HepG2 (cell line): ENCODE data around the gene CD248. TPM values are rescaled to one million over a fixed set of nuclear protein-coding genes. Genes with fewer than 3 reads are reported as not detected.

Experiments
- ARNT ChIP-seq: fragments of 450-650 bp; IDR thresholded peaks from 2 replicates; pipeline ENCODE4 v1.6.1; 2017
- CENPT ChIP-seq: sonication (generic); formaldehyde crosslinking; IDR thresholded peaks from 2 replicates; pipeline ENCODE4 v1.8.0; 2022; ENCODE audit warnings: low read depth, mild to moderate bottlenecking, moderate library complexity, missing genetic modification reagents
- CHD2 ChIP-seq: IDR thresholded peaks from 2 replicates; pipeline ENCODE4 v1.6.1; 2011; ENCODE audit warnings: low read depth, low read length, improper control_type of control experiment
- EP300 ChIP-seq, 3 experiments: sonication (generic) in 1 of 3; formaldehyde crosslinking in 1 of 3; IDR thresholded peaks; 2 replicates each; pipeline versions ENCODE4 v1.5.1 to v1.6.1; 2011 to 2020; ENCODE audit warnings: low read depth in 2 of 3, low read length in 2 of 3, borderline replicate concordance in 1 of 3, improper control_type of control experiment in 1 of 3, mild to moderate bottlenecking in 1 of 3, missing genetic modification reagents in 1 of 3, moderate library complexity in 1 of 3
- PRPF4 ChIP-seq: fragments of 200-400 bp; formaldehyde crosslinking; IDR thresholded peaks from 2 replicates; pipeline ENCODE4 v1.6.1; 2016; ENCODE audit warnings: low read length, low read depth; ENCODE audit not compliant: poor library complexity, severe bottlenecking
- SP140L ChIP-seq: sonication (generic); formaldehyde crosslinking; IDR thresholded peaks from 2 replicates; pipeline ENCODE4 v1.4.0; 2020; ENCODE audit warnings: missing genetic modification reagents, borderline replicate concordance
- TBL1XR1 ChIP-seq: fragments of 150-350 bp; IDR thresholded peaks from 2 replicates; pipeline ENCODE4 v1.6.1; 2014; ENCODE audit warnings: borderline replicate concordance, low read length; ENCODE audit not compliant: partially characterized antibody
- ZBTB20 ChIP-seq: sonication (generic); formaldehyde crosslinking; IDR thresholded peaks from 2 replicates; pipeline ENCODE4 v1.8.1; 2023; ENCODE audit warnings: missing genetic modification reagents, low read depth, mild to moderate bottlenecking, borderline replicate concordance
- ZNF337 ChIP-seq: sonication (generic); formaldehyde crosslinking; IDR thresholded peaks from 2 replicates; pipeline ENCODE4 v1.5.1; 2020; ENCODE audit warnings: missing genetic modification reagents, low read depth, mild to moderate bottlenecking, borderline replicate concordance
- ZSCAN25 ChIP-seq: sonication (generic); formaldehyde crosslinking; IDR thresholded peaks from 2 replicates; pipeline ENCODE4 v1.8.0; 2022; ENCODE audit warnings: mild to moderate bottlenecking, missing genetic modification reagents
- polyA plus RNA-seq, 8 experiments: library from polyadenylated mRNA; depleted of rRNA in 3 of 8; stranded (reverse) in 7 of 8; unstranded in 1 of 8; fragments of >200 nt; fragmentation: Illumina TruSeq in 4 of 8; extraction: Trizol in 4 of 8; gene quantifications; 2 replicates each; pipeline versions ENCODE4 v1.2.1 to v1.2.3, GENCODE V29; 2011 to 2016; ENCODE audit warnings: low read depth in 4 of 8, missing spikeins in 1 of 8, mixed read lengths in 1 of 8; ENCODE audit not compliant: insufficient read depth in 1 of 8
- total RNA-seq, 5 experiments: library from RNA; depleted of rRNA; stranded (reverse); fragments of >200 nt; fragmentation: Illumina TruSeq; extraction: Trizol; gene quantifications; 2 replicates each; pipeline ENCODE4 v1.2.3, GENCODE V29; 2016; ENCODE audit warnings: low read depth in 1 of 5
- TF ChIP-seq, protein P1 (sequence below): IDR thresholded peaks from 2 replicates; pipeline ENCODE4 v1.6.1; 2016; ENCODE audit warnings: missing biosample characterization, missing genetic modification reagents, low read depth
- TF ChIP-seq, protein P2 (sequence below), 2 experiments: sonication (generic) in 1 of 2; formaldehyde crosslinking in 1 of 2; IDR thresholded peaks; 2 replicates each; pipeline versions ENCODE4 v1.4.0 to v1.6.1; 2018 to 2020; ENCODE audit warnings: missing genetic modification reagents in 2 of 2, borderline replicate concordance in 1 of 2, low read depth in 1 of 2, mild to moderate bottlenecking in 1 of 2, missing biosample characterization in 1 of 2
- TF ChIP-seq, protein P3 (sequence below): IDR thresholded peaks from 2 replicates; pipeline ENCODE4 v1.6.1; 2018; ENCODE audit warnings: missing genetic modification reagents
- TF ChIP-seq, protein P4 (sequence below): sonication (generic); formaldehyde crosslinking; IDR thresholded peaks from 2 replicates; pipeline ENCODE4 v1.5.0; 2020; ENCODE audit warnings: missing genetic modification reagents, mild to moderate bottlenecking, borderline replicate concordance
- TF ChIP-seq, protein P5 (sequence below): sonication (generic); formaldehyde crosslinking; IDR thresholded peaks from 2 replicates; pipeline ENCODE4 v1.4.0; 2020; ENCODE audit warnings: missing genetic modification reagents, mild to moderate bottlenecking, borderline replicate concordance
- TF ChIP-seq, protein P6 (sequence below): sonication (generic); formaldehyde crosslinking; IDR thresholded peaks from 2 replicates; pipeline ENCODE4 v1.4.0; 2020; ENCODE audit warnings: low read depth, mild to moderate bottlenecking, missing genetic modification reagents
- TF ChIP-seq, protein P7 (sequence below): sonication (generic); formaldehyde crosslinking; IDR thresholded peaks from 2 replicates; pipeline ENCODE4 v1.5.1; 2020; ENCODE audit warnings: missing genetic modification reagents, mild to moderate bottlenecking, borderline replicate concordance

CD248 gene
- total and polyA plus RNA-seq, 2 of the 13 experiments (the other 11 are each of a cell fraction or from before 2014, with no cell fraction given) = 0.25 to 0.35 TPM

DNA sequence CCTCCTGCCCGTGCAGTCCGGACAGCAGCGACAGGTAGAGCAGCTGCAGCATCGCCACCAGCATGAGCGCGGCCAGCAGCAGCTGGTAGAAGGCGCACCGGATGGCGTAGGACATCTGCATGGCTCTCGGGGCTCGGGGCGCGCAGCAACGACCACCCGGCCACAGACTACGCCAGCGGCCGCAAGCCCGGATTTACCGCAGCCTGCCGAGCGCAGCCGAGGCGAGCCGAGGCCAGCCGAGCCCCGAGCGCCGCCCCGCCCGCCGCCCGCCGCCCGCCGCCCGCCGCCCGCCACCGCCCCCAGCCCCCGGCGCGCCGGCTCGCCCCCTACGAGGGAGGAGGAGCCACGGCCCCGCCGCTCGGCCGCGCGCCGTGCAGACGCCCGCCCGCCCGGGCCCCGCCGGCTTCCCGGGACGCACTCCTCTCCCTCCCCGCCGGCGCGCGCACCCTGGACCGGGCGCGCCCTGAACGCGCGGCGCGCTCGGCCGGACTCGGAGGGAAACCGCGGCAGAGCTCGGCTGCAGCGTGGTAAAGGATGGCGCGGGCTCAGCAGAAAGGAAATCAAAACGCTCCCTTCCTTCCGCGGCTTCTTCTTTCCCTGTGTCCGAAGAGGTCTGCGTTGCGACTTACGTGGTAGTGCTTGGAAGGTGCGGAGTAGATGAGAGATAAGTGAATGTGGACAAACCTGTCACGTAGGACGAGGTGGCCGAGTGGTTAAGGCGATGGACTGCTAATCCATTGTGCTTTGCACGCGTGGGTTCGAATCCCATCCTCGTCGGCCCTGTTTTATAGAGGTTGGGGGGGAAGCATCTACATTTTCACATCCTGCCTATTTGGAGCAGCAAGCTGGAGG, 30.8 kb upstream of the CD248 start, which contains the start of gene B4GAT1 (continued):
- TF ChIP-seq, protein P1, sequence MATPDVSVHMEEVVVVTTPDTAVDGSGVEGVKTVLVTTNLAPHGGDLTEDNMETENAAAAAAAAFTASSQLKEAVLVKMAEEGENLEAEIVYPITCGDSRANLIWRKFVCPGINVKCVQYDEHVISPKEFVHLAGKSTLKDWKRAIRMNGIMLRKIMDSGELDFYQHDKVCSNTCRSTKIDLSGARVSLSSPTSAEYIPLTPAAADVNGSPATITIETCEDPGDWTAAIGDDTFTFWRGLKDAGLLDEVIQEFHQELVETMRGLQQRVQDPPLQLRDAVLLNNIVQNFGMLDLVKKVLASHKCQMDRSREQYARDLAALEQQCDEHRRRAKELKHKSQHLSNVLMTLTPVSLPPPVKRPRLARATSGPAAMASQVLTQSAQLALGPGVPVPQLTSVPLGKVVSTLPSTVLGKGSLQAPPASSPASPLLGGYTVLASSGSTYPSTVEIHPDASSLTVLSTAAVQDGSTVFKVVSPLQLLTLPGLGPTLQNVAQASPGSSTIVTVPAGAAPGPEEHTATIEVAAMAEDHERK (CRISPR knock-in tag) = no peak
- peak; percentile 48 for TF ChIP-seq TBL1XR1
- TF ChIP-seq EP300 (IDR thresholded peaks at IDR 0.05; ENCODE audit: low read depth in 2 of 2, low read length in 2 of 2) = no peak
- TF ChIP-seq EP300 (CRISPR knock-in tag; IDR thresholded peaks at IDR 0.05; ENCODE audit: borderline replicate concordance) = no peak
- TF ChIP-seq, protein P2, sequence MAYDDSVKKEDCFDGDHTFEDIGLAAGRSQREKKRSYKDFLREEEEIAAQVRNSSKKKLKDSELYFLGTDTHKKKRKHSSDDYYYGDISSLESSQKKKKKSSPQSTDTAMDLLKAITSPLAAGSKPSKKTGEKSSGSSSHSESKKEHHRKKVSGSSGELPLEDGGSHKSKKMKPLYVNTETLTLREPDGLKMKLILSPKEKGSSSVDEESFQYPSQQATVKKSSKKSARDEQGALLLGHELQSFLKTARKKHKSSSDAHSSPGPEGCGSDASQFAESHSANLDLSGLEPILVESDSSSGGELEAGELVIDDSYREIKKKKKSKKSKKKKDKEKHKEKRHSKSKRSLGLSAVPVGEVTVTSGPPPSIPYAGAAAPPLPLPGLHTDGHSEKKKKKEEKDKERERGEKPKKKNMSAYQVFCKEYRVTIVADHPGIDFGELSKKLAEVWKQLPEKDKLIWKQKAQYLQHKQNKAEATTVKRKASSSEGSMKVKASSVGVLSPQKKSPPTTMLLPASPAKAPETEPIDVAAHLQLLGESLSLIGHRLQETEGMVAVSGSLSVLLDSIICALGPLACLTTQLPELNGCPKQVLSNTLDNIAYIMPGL (CRISPR knock-in tag; IDR thresholded peaks at IDR 0.05; ENCODE audit: borderline replicate concordance in 1 of 2, low read depth in 1 of 2) = peak; percentile 95 to 97
- TF ChIP-seq ZNF337 (CRISPR knock-in tag) = no peak
- TF ChIP-seq, protein P3, sequence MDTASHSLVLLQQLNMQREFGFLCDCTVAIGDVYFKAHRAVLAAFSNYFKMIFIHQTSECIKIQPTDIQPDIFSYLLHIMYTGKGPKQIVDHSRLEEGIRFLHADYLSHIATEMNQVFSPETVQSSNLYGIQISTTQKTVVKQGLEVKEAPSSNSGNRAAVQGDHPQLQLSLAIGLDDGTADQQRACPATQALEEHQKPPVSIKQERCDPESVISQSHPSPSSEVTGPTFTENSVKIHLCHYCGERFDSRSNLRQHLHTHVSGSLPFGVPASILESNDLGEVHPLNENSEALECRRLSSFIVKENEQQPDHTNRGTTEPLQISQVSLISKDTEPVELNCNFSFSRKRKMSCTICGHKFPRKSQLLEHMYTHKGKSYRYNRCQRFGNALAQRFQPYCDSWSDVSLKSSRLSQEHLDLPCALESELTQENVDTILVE (CRISPR knock-in tag) = no peak
- TF ChIP-seq, protein P4, sequence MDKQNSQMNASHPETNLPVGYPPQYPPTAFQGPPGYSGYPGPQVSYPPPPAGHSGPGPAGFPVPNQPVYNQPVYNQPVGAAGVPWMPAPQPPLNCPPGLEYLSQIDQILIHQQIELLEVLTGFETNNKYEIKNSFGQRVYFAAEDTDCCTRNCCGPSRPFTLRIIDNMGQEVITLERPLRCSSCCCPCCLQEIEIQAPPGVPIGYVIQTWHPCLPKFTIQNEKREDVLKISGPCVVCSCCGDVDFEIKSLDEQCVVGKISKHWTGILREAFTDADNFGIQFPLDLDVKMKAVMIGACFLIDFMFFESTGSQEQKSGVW (CRISPR knock-in tag) = no peak
- TF ChIP-seq ARNT = no peak
- TF ChIP-seq SP140L (CRISPR knock-in tag) = no peak
- TF ChIP-seq, protein P5, sequence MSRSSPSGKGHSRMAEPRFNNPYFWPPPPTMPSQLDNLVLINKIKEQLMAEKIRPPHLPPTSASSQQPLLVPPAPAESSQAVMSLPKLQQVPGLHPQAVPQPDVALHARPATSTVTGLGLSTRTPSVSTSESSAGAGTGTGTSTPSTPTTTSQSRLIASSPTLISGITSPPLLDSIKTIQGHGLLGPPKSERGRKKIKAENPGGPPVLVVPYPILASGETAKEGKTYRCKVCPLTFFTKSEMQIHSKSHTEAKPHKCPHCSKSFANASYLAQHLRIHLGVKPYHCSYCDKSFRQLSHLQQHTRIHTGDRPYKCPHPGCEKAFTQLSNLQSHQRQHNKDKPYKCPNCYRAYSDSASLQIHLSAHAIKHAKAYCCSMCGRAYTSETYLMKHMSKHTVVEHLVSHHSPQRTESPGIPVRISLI (CRISPR knock-in tag) = no peak
- TF ChIP-seq, protein P6, sequence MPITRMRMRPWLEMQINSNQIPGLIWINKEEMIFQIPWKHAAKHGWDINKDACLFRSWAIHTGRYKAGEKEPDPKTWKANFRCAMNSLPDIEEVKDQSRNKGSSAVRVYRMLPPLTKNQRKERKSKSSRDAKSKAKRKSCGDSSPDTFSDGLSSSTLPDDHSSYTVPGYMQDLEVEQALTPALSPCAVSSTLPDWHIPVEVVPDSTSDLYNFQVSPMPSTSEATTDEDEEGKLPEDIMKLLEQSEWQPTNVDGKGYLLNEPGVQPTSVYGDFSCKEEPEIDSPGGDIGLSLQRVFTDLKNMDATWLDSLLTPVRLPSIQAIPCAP (CRISPR knock-in tag) = no peak
- 0 out of 2 replicates have a peak, but pooled peaks have one; percentile 20 for TF ChIP-seq ZSCAN25 (CRISPR knock-in tag)
- no peak; the same call in 1 of the 2 replicates for TF ChIP-seq CENPT
- peak; percentile 84 for TF ChIP-seq ZBTB20
- TF ChIP-seq, protein P7, sequence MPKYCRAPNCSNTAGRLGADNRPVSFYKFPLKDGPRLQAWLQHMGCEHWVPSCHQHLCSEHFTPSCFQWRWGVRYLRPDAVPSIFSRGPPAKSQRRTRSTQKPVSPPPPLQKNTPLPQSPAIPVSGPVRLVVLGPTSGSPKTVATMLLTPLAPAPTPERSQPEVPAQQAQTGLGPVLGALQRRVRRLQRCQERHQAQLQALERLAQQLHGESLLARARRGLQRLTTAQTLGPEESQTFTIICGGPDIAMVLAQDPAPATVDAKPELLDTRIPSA (CRISPR knock-in tag) = no peak
- TF ChIP-seq CHD2 = no peak
- no peak for TF ChIP-seq PRPF4
